ENCODE measurements around the gene SEC22A.
A peak's percentile ranks its signal among the peaks of the same experiment; 100 is the strongest.

The SEC22A gene, protein sequence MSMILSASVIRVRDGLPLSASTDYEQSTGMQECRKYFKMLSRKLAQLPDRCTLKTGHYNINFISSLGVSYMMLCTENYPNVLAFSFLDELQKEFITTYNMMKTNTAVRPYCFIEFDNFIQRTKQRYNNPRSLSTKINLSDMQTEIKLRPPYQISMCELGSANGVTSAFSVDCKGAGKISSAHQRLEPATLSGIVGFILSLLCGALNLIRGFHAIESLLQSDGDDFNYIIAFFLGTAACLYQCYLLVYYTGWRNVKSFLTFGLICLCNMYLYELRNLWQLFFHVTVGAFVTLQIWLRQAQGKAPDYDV

GRCh38 chr3:123201557-123202427 lies at the start of gene SEC22A:
TSS of gene SEC22A (plus strand) at chr3:123201943. CDS start at chr3:123209218, 7,275 bp downstream.
- Mint-ChIP-seq H3K27me3 (no peaks in the 10 kb centered on the region), H3K36me3 (ENCODE audit: insufficient read depth) (peaks cover 14% of the 10 kb centered on the region), H3K9me3 (no peaks in the 10 kb centered on the region), H3K27ac (ENCODE audit: low read depth) (peak within 1 kb of the TSS; percentile 97), H3K4me1 (peaks cover 24% of the 10 kb centered on the region), H3K4me3 (peak within 1 kb of the TSS; percentile 81)
- DNase-seq (ENCODE audit: low spot score in 2 of 2) (peak; percentile 80 to 94), ATAC-seq (replicated peaks; ENCODE audit: extremely low read depth, poor library complexity, severe bottlenecking) (peak; percentile 97)

DNA sequence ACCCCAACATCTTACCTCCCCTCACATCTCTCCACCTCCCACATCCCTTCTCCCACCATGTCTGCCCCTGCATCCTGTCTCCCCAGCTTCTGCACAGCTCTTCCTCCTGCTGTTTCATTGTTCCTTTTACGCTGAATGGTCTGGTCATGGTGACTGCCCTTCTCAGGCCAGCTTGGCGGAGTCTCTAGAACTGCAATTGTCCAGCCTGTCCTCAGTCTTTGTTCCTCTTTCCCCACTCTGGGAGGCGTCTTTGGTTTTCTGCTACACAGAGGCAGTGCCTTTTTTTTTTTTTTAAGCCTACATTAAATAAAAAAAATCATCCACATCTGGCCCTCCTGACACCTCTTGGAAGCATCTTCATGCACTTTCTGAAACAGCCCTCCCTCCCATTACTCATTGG lies 49.1 kb upstream of the SEC22A start:
- H3K9me3 Mint-ChIP-seq, result peaks cover 6% of the 10 kb centered on the region
- peak overlapping the region; percentile 98 for H3K27ac Mint-ChIP-seq (ENCODE audit: low read depth)
- DNase-seq (ENCODE audit: low spot score in 2 of 2) (no peak), ATAC-seq (replicated peaks; ENCODE audit: extremely low read depth, poor library complexity, severe bottlenecking) (no peak)
- no peaks in the 10 kb centered on the region for H3K27me3 Mint-ChIP-seq
- H3K4me3 Mint-ChIP-seq, result no peak overlapping the region
- H3K4me1 Mint-ChIP-seq, result peaks cover 4% of the 10 kb centered on the region
- peaks cover 1% of the 10 kb centered on the region for H3K36me3 Mint-ChIP-seq (ENCODE audit: insufficient read depth)

DNA sequence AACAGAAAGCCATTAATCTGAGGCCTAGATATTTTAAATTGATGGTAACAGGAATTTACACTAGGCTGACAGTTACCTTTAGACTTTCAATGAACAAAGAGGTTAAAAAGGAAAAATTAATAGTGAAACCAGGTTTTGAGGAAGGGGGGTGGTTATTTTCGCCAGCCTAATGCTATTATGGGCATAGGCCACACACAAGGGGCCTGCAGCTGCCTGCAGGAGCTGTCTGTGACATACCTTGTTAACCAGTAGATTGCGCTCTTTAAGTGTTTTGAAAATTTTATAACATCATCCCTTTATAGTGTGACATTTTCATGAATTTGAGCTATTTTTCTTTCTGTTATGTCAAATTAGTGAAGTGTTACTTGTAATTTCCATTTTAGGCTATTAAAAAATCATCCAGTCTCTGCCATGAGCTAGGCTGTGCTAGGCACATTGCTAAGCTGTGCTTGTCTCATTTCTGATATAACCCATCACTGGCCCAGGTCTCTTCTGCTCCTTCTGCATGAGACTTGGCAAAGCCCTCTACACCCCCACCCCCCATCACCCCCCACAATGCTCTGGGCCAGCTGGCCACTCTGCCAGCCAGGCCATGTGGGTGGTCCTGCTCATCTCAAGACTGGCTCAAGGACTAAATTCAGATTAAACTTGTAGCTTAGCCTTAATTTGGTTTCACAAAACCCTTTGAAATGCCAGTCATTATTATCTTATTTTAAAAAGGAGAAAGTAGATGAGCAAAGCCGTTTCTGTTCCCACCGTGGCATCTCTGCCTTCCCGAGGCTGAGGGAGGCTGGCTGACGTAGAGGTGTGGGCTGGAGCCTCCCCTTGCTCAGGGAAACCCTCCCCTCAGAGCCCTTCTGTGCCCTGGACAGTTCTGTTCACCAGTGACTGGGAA lies 48.4 kb upstream of the SEC22A start:
- Mint-ChIP-seq H3K9me3 (peaks cover 6% of the 10 kb centered on the region), H3K27ac (ENCODE audit: low read depth) (peak overlapping the region; percentile 98), H3K4me3 (no peak overlapping the region), H3K27me3 (no peaks in the 10 kb centered on the region), H3K4me1 (peaks cover 4% of the 10 kb centered on the region), H3K36me3 (ENCODE audit: insufficient read depth) (peaks cover 1% of the 10 kb centered on the region)
- DNase-seq (ENCODE audit: low spot score in 2 of 2) (no peak), ATAC-seq (replicated peaks; ENCODE audit: extremely low read depth, poor library complexity, severe bottlenecking) (no peak)

GRCh38 chr3:123154020-123154985 lies 47.4 kb upstream of the SEC22A start:
- Mint-ChIP-seq H3K4me3 (no peak overlapping the region), H3K4me1 (peaks cover 4% of the 10 kb centered on the region), H3K27me3 (no peaks in the 10 kb centered on the region), H3K36me3 (ENCODE audit: insufficient read depth) (peaks cover 1% of the 10 kb centered on the region), H3K9me3 (peaks cover 6% of the 10 kb centered on the region), H3K27ac (ENCODE audit: low read depth) (no peak overlapping the region)
- ATAC-seq (replicated peaks; ENCODE audit: extremely low read depth, poor library complexity, severe bottlenecking), result no peak
- no peak for DNase-seq (ENCODE audit: low spot score in 2 of 2)

DNA sequence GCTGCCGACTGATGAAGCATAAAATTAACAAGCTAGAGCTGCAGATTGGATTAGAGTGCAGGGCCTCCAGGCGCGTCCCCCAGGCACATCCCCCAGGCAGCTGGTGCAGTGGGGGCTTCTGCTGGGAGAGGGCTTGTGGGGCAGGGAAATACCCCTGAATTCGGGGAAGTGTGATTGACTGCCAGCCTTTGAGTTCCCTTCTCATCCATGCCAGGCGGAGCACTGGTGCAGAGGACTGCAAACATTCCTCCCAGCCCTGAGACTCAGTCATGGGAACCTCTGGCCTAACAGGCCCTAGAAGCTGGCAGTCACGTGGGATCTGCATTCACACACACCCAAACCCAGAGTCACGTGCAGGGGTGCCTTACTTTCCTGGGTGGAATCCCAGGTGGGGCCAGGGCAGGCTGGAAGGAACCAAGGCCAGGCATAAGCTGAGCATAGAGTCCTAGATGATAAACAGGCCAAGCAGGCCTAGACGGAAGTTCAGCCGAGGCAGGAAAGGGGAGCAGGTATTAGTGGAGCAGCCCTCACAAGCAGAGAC lies 46.2 kb upstream of the SEC22A start:
- no peaks in the 10 kb centered on the region for H3K27me3 Mint-ChIP-seq
- ATAC-seq (replicated peaks; ENCODE audit: extremely low read depth, poor library complexity, severe bottlenecking) (no peak), DNase-seq (ENCODE audit: low spot score in 2 of 2) (peak; percentile 4 to 7)
- peak overlapping the region; percentile 38 for H3K27ac Mint-ChIP-seq (ENCODE audit: low read depth)
- no peak overlapping the region for H3K4me3 Mint-ChIP-seq
- H3K36me3 Mint-ChIP-seq (ENCODE audit: insufficient read depth), result peaks cover 1% of the 10 kb centered on the region
- H3K4me1 Mint-ChIP-seq, result peaks cover 4% of the 10 kb centered on the region
- peaks cover 6% of the 10 kb centered on the region for H3K9me3 Mint-ChIP-seq

GRCh38 chr3:123156276-123156995 lies 45.3 kb upstream of the SEC22A start:
- Mint-ChIP-seq H3K9me3 (peaks cover 6% of the 10 kb centered on the region), H3K27me3 (no peaks in the 10 kb centered on the region), H3K27ac (ENCODE audit: low read depth) (no peak overlapping the region), H3K4me1 (peaks cover 4% of the 10 kb centered on the region), H3K4me3 (no peak overlapping the region), H3K36me3 (ENCODE audit: insufficient read depth) (peaks cover 5% of the 10 kb centered on the region)
- peak in 1 of 2 donors; percentile 6 for DNase-seq (ENCODE audit: low spot score in 2 of 2)
- no peak for ATAC-seq (replicated peaks; ENCODE audit: extremely low read depth, poor library complexity, severe bottlenecking)

GRCh38 chr3:123157209-123157597 lies 44.5 kb upstream of the SEC22A start:
- Mint-ChIP-seq H3K9me3 (peaks cover 6% of the 10 kb centered on the region), H3K36me3 (ENCODE audit: insufficient read depth) (peaks cover 5% of the 10 kb centered on the region), H3K4me1 (peaks cover 4% of the 10 kb centered on the region)

GRCh38 chr3:123157598-123158287 lies 44.0 kb upstream of the SEC22A start:
- ATAC-seq (replicated peaks; ENCODE audit: extremely low read depth, poor library complexity, severe bottlenecking) (no peak), DNase-seq (ENCODE audit: low spot score in 2 of 2) (no peak)
- peaks cover 2% of the 10 kb centered on the region for H3K9me3 Mint-ChIP-seq
- H3K4me1 Mint-ChIP-seq, result peaks cover 2% of the 10 kb centered on the region
- no peaks in the 10 kb centered on the region for H3K27me3 Mint-ChIP-seq
- no peak overlapping the region for H3K27ac Mint-ChIP-seq (ENCODE audit: low read depth)
- no peak overlapping the region for H3K4me3 Mint-ChIP-seq
- H3K36me3 Mint-ChIP-seq (ENCODE audit: insufficient read depth), result peaks cover 5% of the 10 kb centered on the region

More at GRCh38 chr3:123157209-123157597, 44.5 kb upstream of the SEC22A start:
- no peak for DNase-seq (ENCODE audit: low spot score in 2 of 2)
- H3K27ac Mint-ChIP-seq (ENCODE audit: low read depth), result no peak overlapping the region
- ATAC-seq (replicated peaks; ENCODE audit: extremely low read depth, poor library complexity, severe bottlenecking), result no peak
- H3K27me3 Mint-ChIP-seq, result no peaks in the 10 kb centered on the region
- no peak overlapping the region for H3K4me3 Mint-ChIP-seq

DNA sequence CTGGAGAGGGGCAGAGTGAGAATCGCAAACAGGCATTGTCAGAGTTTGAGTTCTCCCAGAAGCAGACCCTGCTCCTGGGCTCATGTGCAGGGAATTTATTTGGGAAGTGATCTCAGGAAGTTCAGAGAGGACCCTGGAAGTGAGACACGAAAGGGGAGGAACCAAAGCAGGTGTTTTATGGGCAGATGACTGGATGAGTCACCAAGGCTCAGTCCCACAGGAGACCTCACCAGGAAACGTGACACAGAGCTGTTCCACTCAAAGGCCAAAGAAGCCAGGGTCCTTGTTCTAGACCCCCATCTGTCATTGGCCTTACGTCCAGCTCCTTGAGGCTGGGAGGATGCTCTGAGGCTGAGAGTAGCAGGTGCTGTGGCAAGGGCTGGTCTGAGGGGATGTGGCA lies 43.4 kb upstream of the SEC22A start:
- no peak for DNase-seq (ENCODE audit: low spot score in 2 of 2)
- no peaks in the 10 kb centered on the region for H3K27me3 Mint-ChIP-seq
- no peak overlapping the region for H3K27ac Mint-ChIP-seq (ENCODE audit: low read depth)
- H3K36me3 Mint-ChIP-seq (ENCODE audit: insufficient read depth), result peaks cover 5% of the 10 kb centered on the region
- no peak overlapping the region for H3K4me3 Mint-ChIP-seq
- H3K9me3 Mint-ChIP-seq, result no peaks in the 10 kb centered on the region
- no peaks in the 10 kb centered on the region for H3K4me1 Mint-ChIP-seq
- ATAC-seq (replicated peaks; ENCODE audit: extremely low read depth, poor library complexity, severe bottlenecking), result no peak

DNA sequence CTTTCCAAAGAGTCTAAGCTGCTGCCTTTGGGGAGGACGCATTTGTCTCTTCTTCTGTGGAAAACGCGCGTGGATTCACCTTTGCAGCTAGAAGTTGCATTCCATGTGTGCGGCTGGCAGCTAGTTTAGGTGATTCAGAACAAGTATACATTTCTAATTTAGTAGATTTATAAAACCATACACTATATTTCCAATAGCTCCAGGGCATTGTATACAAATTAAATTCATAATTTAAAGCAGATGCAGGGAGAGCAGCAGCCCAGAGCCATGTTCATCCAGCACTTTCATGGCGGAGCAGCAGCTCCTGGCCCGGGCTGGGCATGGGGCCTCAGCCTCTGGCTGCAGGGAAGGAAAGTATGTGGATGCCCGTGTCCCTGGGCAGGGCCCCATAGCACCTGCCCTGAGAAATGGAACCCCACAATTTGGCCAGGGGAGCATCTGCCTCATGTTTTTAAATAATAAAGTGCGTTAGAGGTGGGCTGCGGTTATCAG lies 42.8 kb upstream of the SEC22A start:
- H3K27me3 Mint-ChIP-seq, result no peaks in the 10 kb centered on the region
- no peak overlapping the region for H3K4me3 Mint-ChIP-seq
- DNase-seq (ENCODE audit: low spot score in 2 of 2) (no peak), ATAC-seq (replicated peaks; ENCODE audit: extremely low read depth, poor library complexity, severe bottlenecking) (no peak)
- no peak overlapping the region for H3K27ac Mint-ChIP-seq (ENCODE audit: low read depth)
- H3K9me3 Mint-ChIP-seq, result no peaks in the 10 kb centered on the region
- no peaks in the 10 kb centered on the region for H3K4me1 Mint-ChIP-seq
- peaks cover 5% of the 10 kb centered on the region for H3K36me3 Mint-ChIP-seq (ENCODE audit: insufficient read depth)

All from central memory CD8-positive, alpha-beta T cell (primary cell).